GM12878 (cell line): Measurements from ENCODE around the gene KHDRBS2. TPM values are rescaled to one million over a fixed set of nuclear protein-coding genes. Genes with fewer than 3 reads are reported as not detected.

Experiments used
- ATAC-seq: fragments of 200-7000 bp; cut with Tn5 transposase; 3 replicates; pipeline ENCODE4 v1.9.1; 2020; ENCODE audit warnings: mild to moderate bottlenecking, moderate library complexity
- BruUV-seq: library from RNA; stranded (reverse); fragments of 400-500 nt; replicated peaks from 2 replicates; lab custom pipeline; 2021; lab: Mats Ljungman, UMichigan
- CTCF ChIA-PET: fragments of 300-600 bp; sonication (Branson Sonifier 250); formaldehyde crosslinking; extraction: SDS; loops from one replicate; lab custom pipeline; 2021; ENCODE audit warnings: inconsistent platforms; lab: Yijun Ruan, JAX
- POLR2A ChIA-PET: fragments of 350-600 bp; formaldehyde crosslinking; extraction: SDS; loops from one replicate; lab custom pipeline; 2021; ENCODE audit warnings: inconsistent platforms; lab: Charles Lee
- RAD21 ChIA-PET: fragments of 300-600 bp; sonication (Branson Sonifier 250); formaldehyde crosslinking; loops from one replicate; lab custom pipeline; 2023; ENCODE audit warnings: antibody characterized with exemption; ENCODE audit not compliant: unreplicated experiment; lab: Charles Lee
- SMC1A ChIA-PET: fragments of 300-600 bp; sonication (Branson Sonifier 250); formaldehyde crosslinking; loops from one replicate; lab custom pipeline; 2023; ENCODE audit not compliant: unreplicated experiment, uncharacterized antibody; lab: Charles Lee
- DNase-seq: peaks from one replicate; pipeline ENCODE4 v3.0.0-alpha.2; 2011; ENCODE audit warnings: low read depth, low spot score
- FAIRE-seq: peaks from 3 replicates; lab custom pipeline; 2011; peaks lifted over from hg19 to GRCh38; lab: Jason Lieb, UNC
- H2AFZ ChIP-seq: 2 replicates; pipeline ENCODE4 v1.6.0; 2011; ENCODE audit warnings: low read depth, low read length, control low read depth; ENCODE audit not compliant: control insufficient read depth
- H3K27ac ChIP-seq: 2 replicates; pipeline ENCODE4 v1.5.1; 2011; ENCODE audit warnings: control low read depth; ENCODE audit not compliant: control insufficient read depth, insufficient read depth
- H3K27me3 ChIP-seq, 2 experiments: replicated peaks in 1 of 2; 2 replicates each; pipeline versions ENCODE4 v1.6.0 to v1.6.1; 2011; ENCODE audit warnings: low read length in 1 of 2; ENCODE audit not compliant: control insufficient read depth in 2 of 2, insufficient read depth in 2 of 2
- H3K36me3 ChIP-seq, 2 experiments: 2 replicates each; pipeline ENCODE4 v1.5.1; 2011; ENCODE audit warnings: low read length in 1 of 2; ENCODE audit not compliant: control insufficient read depth in 2 of 2, insufficient read depth in 2 of 2
- H3K4me1 ChIP-seq: 2 replicates; pipeline ENCODE4 v1.6.1; 2011; ENCODE audit warnings: mild to moderate bottlenecking, low read length, moderate library complexity, mixed read lengths; ENCODE audit not compliant: control insufficient read depth, insufficient read depth
- H3K4me2 ChIP-seq: 2 replicates; pipeline ENCODE4 v1.6.0; 2011; ENCODE audit warnings: control low read depth; ENCODE audit not compliant: control insufficient read depth, insufficient read depth
- H3K4me3 ChIP-seq: fragments of 200-600 bp; sonication (generic); 2 replicates; pipeline ENCODE4 v1.5.1; 2016
- H3K79me2 ChIP-seq: 2 replicates; pipeline ENCODE4 v1.6.0; 2011; ENCODE audit warnings: low read length; ENCODE audit not compliant: control insufficient read depth, insufficient read depth
- H3K9ac ChIP-seq: 2 replicates; pipeline ENCODE4 v1.8.0; 2011; ENCODE audit warnings: low read length, control low read depth, mixed read lengths; ENCODE audit not compliant: control insufficient read depth, insufficient read depth
- H3K9me3 ChIP-seq: replicated peaks from 3 replicates; pipeline ENCODE4 v1.5.1; 2011; ENCODE audit warnings: mild to moderate bottlenecking, low read length; ENCODE audit not compliant: control insufficient read depth, insufficient read depth
- H4K20me1 ChIP-seq: 2 replicates; pipeline ENCODE4 v1.6.0; 2011; ENCODE audit not compliant: control insufficient read depth, insufficient read depth
- CREB1 ChIP-seq: IDR thresholded peaks from 2 replicates; pipeline ENCODE4 v1.6.1; 2012; ENCODE audit warnings: low read depth, mild to moderate bottlenecking, inconsistent platforms
- HDAC6 ChIP-seq: fragments of 200-600 bp; sonication (generic); IDR thresholded peaks from one replicate; pipeline ENCODE4 v1.8.0; 2017; ENCODE audit warnings: antibody characterized with exemption; ENCODE audit not compliant: unreplicated experiment
- NBN ChIP-seq: fragments of 450-650 bp; IDR thresholded peaks from 2 replicates; pipeline ENCODE4 v1.6.1; 2016
- NFXL1 ChIP-seq: fragments of 450-650 bp; IDR thresholded peaks from 2 replicates; pipeline ENCODE4 v1.6.1; 2017; ENCODE audit warnings: antibody characterized with exemption, mild to moderate bottlenecking, borderline replicate concordance
- POLR2AphosphoS5 ChIP-seq: IDR thresholded peaks from 2 replicates; pipeline ENCODE4 v1.6.1; 2011; ENCODE audit warnings: mild to moderate bottlenecking, low read length, inconsistent platforms
- SP1 ChIP-seq: IDR thresholded peaks from one replicate; pipeline ENCODE4 v1.6.1; 2011; ENCODE audit warnings: low read depth, low read length
- ZBED1 ChIP-seq: IDR thresholded peaks from 2 replicates; pipeline ENCODE4 v1.6.1; 2016; ENCODE audit warnings: borderline replicate concordance
- ZSCAN29 ChIP-seq: fragments of 450-650 bp; IDR thresholded peaks from 2 replicates; pipeline ENCODE4 v1.6.1; 2017; ENCODE audit warnings: mild to moderate bottlenecking, moderate library complexity
- WGBS: methylation state at CpG from one replicate; pipeline ENCODE4 v1.1.6; 2016; ENCODE audit warnings: low lambda C conversion rate; ENCODE audit not compliant: insufficient replicate concordance, insufficient coverage; ENCODE audit errors: missing lambda C conversion rate; 5-methylcytosine and 5-hydroxymethylcytosine counted together
- in situ Hi-C: fragments of 300-500 bp; cut with MboI; formaldehyde crosslinking; loops from 9 replicates; pipeline ENCODE4 v1.14.3; 2018; ENCODE audit warnings: mixed read lengths
- intact Hi-C: fragments of 100-400 bp; cut with micrococcal nuclease; formaldehyde crosslinking; loops from one replicate; pipeline ENCODE4 v1.14.2; 2022; ENCODE audit not compliant: unreplicated experiment
- polyA plus RNA-seq, 11 experiments: library from polyadenylated mRNA; depleted of rRNA in 4 of 11; unstranded in 6 of 11; stranded (reverse) in 5 of 11; fragments of >200 nt; fragmentation: Nextera tagmentation in 4 of 11; fragmentation: Illumina TruSeq in 1 of 11; extraction: Ambion mirVana in 4 of 11; extraction: Trizol in 1 of 11; gene quantifications; 1 replicate in 1 of 11; 2 replicates in 10 of 11; pipeline versions ENCODE4 v1.2.1 to v1.2.3, GENCODE V29; 2011 to 2016; ENCODE audit warnings: inconsistent platforms in 2 of 11, missing spikeins in 2 of 11, low read depth in 1 of 11
- total RNA-seq, 4 experiments: library from RNA; depleted of rRNA in 3 of 4; stranded (reverse); fragments of >200 nt in 3 of 4; fragmentation: Illumina TruSeq in 1 of 4; extraction: Trizol in 1 of 4; gene quantifications; 2 replicates each; pipeline versions ENCODE4 v1.2.1 to v1.2.3, GENCODE V29; 2013 to 2021
- TF ChIP-seq, protein P1 (sequence below): fragments of 450-650 bp; IDR thresholded peaks from 2 replicates; pipeline ENCODE4 v1.6.1; 2017; ENCODE audit warnings: mild to moderate bottlenecking, moderate library complexity
- TF ChIP-seq, protein P2 (sequence below): fragments of 450-650 bp; IDR thresholded peaks from 2 replicates; pipeline ENCODE4 v1.6.1; 2014; ENCODE audit warnings: mild to moderate bottlenecking

Gene KHDRBS2
- total and polyA plus RNA-seq, 10 of the 15 experiments (the other 5 are each of a cell fraction or from before 2014, with no cell fraction given), result 0.11 to 0.56 TPM; not detected in 8

DNA sequence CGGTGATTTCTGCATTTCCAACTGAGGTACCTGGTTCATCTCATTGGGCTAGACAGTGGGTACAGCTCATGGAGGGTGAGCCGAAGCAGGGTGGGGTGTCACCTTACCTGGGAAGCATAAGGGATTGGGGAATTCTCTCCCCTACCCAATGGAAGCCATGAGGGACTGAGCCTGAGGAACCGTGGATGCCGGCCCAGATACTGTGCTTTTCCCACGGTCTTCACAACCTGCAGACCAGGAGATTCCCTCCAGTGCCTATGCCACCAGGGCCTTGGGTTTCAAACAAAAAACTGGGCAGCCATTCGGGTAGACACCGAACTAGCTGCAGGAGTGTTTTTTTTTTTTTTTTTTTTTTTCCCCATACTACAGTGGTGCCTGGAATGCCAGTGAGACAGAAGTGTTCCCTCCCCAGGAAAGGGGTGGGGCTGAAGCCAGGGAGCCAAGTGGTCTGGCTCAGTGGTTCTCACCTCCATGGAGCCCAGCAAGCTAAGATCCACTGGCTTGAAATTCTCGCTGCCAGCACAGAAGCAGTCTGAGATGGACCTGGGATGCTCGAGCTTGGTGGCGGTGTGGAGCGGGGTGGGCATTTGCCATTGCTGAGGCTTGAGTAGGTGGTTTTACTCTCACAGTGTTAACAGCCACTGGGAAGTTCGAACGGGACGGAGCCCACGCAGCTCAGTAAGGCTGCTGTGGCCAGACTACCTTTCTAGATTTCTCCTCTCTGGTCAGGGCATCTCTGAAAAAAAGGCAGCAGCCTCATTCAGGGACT is 416.2 kb downstream of the KHDRBS2 start:
- BruUV-seq, result no TSS peak
- SMC1A ChIA-PET, result no interaction called here

DNA sequence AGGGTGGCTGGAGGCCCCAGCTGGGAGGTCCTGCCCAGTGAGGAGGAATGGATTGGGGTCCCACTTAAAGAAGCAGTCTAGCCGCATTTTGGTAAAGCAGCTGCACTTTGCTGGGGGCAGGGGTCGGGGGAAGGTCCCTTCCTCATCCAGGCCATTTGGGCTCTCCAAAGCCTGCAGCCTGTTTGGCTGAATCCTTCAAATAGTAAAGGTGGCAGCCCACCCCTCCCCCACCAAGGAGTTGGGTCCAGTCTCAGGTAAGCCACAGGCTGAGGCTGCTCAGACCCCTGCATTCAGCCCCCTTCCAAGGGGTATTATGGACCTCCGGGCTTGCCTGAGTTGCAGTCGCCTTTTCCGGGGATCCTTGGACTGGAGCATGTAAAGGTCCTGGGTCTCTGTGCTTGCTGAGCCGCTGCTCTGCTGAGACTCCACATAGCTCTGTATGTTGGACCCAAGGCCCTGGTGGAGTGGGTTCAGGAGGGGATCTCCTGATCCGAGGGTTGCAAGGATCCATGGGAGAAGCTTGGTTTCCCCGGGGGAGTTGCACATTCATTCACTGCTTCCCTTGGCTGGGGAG is 417.4 kb downstream of the KHDRBS2 start:
- SMC1A ChIA-PET, result no interaction called here
- no peak overlapping the region for H2AFZ ChIP-seq
- RAD21 ChIA-PET, result no interaction called here
- no peak overlapping the region for H3K27ac ChIP-seq
- H3K79me2 ChIP-seq, result no peaks in the 10 kb centered on the region
- H3K27me3 ChIP-seq, result no peaks in the 10 kb centered on the region
- POLR2A ChIA-PET, result no interaction called here
- no peak overlapping the region for H3K4me2 ChIP-seq
- no peak overlapping the region for H3K9ac ChIP-seq
- BruUV-seq, result no TSS peak
- FAIRE-seq (no peak), ATAC-seq (no peak), DNase-seq (no peak)
- H3K4me3 ChIP-seq, result no peak overlapping the region
- no peaks in the 10 kb centered on the region for H3K9me3 ChIP-seq
- CTCF ChIA-PET, result no interaction called here
- in situ Hi-C loops (no loop called here), intact Hi-C loops (no loop called here)
- H4K20me1 ChIP-seq, result no peaks in the 10 kb centered on the region
- WGBS, result 55% methylated on average over 8 of the region's 8 CpGs
- H3K4me1 ChIP-seq, result no peaks in the 10 kb centered on the region
- H3K36me3 ChIP-seq, result no peaks in the 10 kb centered on the region
- no peak for TF ChIP-seq ZSCAN29
- TF ChIP-seq, protein P1, sequence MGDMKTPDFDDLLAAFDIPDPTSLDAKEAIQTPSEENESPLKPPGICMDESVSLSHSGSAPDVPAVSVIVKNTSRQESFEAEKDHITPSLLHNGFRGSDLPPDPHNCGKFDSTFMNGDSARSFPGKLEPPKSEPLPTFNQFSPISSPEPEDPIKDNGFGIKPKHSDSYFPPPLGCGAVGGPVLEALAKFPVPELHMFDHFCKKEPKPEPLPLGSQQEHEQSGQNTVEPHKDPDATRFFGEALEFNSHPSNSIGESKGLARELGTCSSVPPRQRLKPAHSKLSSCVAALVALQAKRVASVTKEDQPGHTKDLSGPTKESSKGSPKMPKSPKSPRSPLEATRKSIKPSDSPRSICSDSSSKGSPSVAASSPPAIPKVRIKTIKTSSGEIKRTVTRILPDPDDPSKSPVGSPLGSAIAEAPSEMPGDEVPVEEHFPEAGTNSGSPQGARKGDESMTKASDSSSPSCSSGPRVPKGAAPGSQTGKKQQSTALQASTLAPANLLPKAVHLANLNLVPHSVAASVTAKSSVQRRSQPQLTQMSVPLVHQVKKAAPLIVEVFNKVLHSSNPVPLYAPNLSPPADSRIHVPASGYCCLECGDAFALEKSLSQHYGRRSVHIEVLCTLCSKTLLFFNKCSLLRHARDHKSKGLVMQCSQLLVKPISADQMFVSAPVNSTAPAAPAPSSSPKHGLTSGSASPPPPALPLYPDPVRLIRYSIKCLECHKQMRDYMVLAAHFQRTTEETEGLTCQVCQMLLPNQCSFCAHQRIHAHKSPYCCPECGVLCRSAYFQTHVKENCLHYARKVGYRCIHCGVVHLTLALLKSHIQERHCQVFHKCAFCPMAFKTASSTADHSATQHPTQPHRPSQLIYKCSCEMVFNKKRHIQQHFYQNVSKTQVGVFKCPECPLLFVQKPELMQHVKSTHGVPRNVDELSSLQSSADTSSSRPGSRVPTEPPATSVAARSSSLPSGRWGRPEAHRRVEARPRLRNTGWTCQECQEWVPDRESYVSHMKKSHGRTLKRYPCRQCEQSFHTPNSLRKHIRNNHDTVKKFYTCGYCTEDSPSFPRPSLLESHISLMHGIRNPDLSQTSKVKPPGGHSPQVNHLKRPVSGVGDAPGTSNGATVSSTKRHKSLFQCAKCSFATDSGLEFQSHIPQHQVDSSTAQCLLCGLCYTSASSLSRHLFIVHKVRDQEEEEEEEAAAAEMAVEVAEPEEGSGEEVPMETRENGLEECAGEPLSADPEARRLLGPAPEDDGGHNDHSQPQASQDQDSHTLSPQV, result no peak
- TF ChIP-seq ZBED1, result no peak
- no peak for TF ChIP-seq POLR2AphosphoS5
- TF ChIP-seq NBN, result no peak
- TF ChIP-seq NFXL1, result no peak

More for the DNA sequence above, 416.2 kb downstream of the KHDRBS2 start:
- no peaks in the 10 kb centered on the region for H3K9me3 ChIP-seq
- H2AFZ ChIP-seq, result no peak overlapping the region
- H3K9ac ChIP-seq, result no peak overlapping the region
- no peaks in the 10 kb centered on the region for H4K20me1 ChIP-seq
- intact Hi-C loops, result no loop called here
- DNase-seq (no peak), FAIRE-seq (no peak)
- H3K4me1 ChIP-seq, result no peaks in the 10 kb centered on the region
- H3K27ac ChIP-seq, result no peak overlapping the region
- H3K79me2 ChIP-seq, result no peaks in the 10 kb centered on the region
- CTCF ChIA-PET, result no interaction called here
- 27% methylated on average over 15 of the region's 15 CpGs for WGBS
- H3K27me3 ChIP-seq, result no peaks in the 10 kb centered on the region
- POLR2A ChIA-PET, result interaction anchor here (0.6 kb wide), 1 partner anchor 19 kb away, joined by 3 read pairs; no protein-coding TSS in a partner anchor
- no peaks in the 10 kb centered on the region for H3K36me3 ChIP-seq
- RAD21 ChIA-PET, result no interaction called here
- no peak overlapping the region for H3K4me2 ChIP-seq
- TF ChIP-seq, protein P2, sequence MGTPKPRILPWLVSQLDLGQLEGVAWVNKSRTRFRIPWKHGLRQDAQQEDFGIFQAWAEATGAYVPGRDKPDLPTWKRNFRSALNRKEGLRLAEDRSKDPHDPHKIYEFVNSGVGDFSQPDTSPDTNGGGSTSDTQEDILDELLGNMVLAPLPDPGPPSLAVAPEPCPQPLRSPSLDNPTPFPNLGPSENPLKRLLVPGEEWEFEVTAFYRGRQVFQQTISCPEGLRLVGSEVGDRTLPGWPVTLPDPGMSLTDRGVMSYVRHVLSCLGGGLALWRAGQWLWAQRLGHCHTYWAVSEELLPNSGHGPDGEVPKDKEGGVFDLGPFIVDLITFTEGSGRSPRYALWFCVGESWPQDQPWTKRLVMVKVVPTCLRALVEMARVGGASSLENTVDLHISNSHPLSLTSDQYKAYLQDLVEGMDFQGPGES, result no peak
- TF ChIP-seq CREB1 (no peak), HDAC6 (no peak), SP1 (no peak)
- TF ChIP-seq, all 136 proteins: peak for 0
- H3K4me3 ChIP-seq, result no peak overlapping the region
- in situ Hi-C loops, result no loop called here
- no peak for ATAC-seq
